HG03521 (cell line): ENCODE results near the gene SLAMF1.
"Not testable (repeated sequence)": the region's sequence is repeated elsewhere in the genome, so short reads cannot be mapped to it uniquely, and the experiment has no call there.

Experiments
- ATAC-seq: cut with Tn5 transposase; IDR thresholded peaks from one replicate; pipeline ENCODE4 v1.9.1; 2021; ENCODE audit warnings: mild to moderate bottlenecking, moderate library complexity; ENCODE audit not compliant: unreplicated experiment

Gene SLAMF1

GRCh38 chr1:160665330-160666078 is 18.7 kb upstream of the SLAMF1 start:
- no peak for ATAC-seq

GRCh38 chr1:160664573-160665051 is 17.8 kb upstream of the SLAMF1 start:
- peak; percentile 53 for ATAC-seq

GRCh38 chr1:160662910-160663309 is 16.1 kb upstream of the SLAMF1 start:
- no peak for ATAC-seq

- no peak for ATAC-seq
Observed at GRCh38 chr1:160659566-160659965, 12.7 kb upstream of the SLAMF1 start.

- no peak for ATAC-seq
Observed at GRCh38 chr1:160658814-160659193, 12.0 kb upstream of the SLAMF1 start.

- no peak for ATAC-seq
Observed at GRCh38 chr1:160658162-160658813, 11.4 kb upstream of the SLAMF1 start.

- ATAC-seq = no peak
Observed at GRCh38 chr1:160657250-160657781, 10.5 kb upstream of the SLAMF1 start.

GRCh38 chr1:160656737-160657136 is 9.9 kb upstream of the SLAMF1 start:
- no peak for ATAC-seq

- no peak for ATAC-seq
Observed at GRCh38 chr1:160653620-160654016, 6.8 kb upstream of the SLAMF1 start.

- no peak for ATAC-seq
Observed at GRCh38 chr1:160652924-160653619, 6.2 kb upstream of the SLAMF1 start.

- not testable (repeated sequence) for ATAC-seq
Observed at GRCh38 chr1:160652065-160652641, 5.3 kb upstream of the SLAMF1 start.

- ATAC-seq = no peak
Observed at GRCh38 chr1:160651433-160652064, 4.7 kb upstream of the SLAMF1 start.

- ATAC-seq = no peak
Observed at GRCh38 chr1:160647329-160647720, 481 bp upstream of the SLAMF1 start.

GRCh38 chr1:160646180-160646579 is 664 bp downstream of the SLAMF1 start:
- ATAC-seq = no peak

GRCh38 chr1:160645386-160646130 is 1.3 kb downstream of the SLAMF1 start:
- no peak for ATAC-seq

GRCh38 chr1:160644399-160644798 is 2.4 kb downstream of the SLAMF1 start:
- no peak for ATAC-seq

- ATAC-seq = no peak
Observed at GRCh38 chr1:160643138-160643537, 3.7 kb downstream of the SLAMF1 start.

GRCh38 chr1:160642281-160642644 is 4.6 kb downstream of the SLAMF1 start:
- ATAC-seq = no peak

GRCh38 chr1:160641323-160642280 is 5.2 kb downstream of the SLAMF1 start:
- ATAC-seq = no peak
